Stimulated activated CD8-positive, alpha-beta memory T cell treated with anti-CD3 and anti-CD28 coated beads, Interleukin-7, amount 100 ng/mL, for 1 hour (primary cell): ENCODE data around the gene PCGF1.

Source experiments
- DNase-seq, 2 donors: peaks; one replicate each; pipeline ENCODE4 v3.0.0-alpha.2; 2020; ENCODE audit warnings: low read depth in 2 of 2

The PCGF1 gene

DNA sequence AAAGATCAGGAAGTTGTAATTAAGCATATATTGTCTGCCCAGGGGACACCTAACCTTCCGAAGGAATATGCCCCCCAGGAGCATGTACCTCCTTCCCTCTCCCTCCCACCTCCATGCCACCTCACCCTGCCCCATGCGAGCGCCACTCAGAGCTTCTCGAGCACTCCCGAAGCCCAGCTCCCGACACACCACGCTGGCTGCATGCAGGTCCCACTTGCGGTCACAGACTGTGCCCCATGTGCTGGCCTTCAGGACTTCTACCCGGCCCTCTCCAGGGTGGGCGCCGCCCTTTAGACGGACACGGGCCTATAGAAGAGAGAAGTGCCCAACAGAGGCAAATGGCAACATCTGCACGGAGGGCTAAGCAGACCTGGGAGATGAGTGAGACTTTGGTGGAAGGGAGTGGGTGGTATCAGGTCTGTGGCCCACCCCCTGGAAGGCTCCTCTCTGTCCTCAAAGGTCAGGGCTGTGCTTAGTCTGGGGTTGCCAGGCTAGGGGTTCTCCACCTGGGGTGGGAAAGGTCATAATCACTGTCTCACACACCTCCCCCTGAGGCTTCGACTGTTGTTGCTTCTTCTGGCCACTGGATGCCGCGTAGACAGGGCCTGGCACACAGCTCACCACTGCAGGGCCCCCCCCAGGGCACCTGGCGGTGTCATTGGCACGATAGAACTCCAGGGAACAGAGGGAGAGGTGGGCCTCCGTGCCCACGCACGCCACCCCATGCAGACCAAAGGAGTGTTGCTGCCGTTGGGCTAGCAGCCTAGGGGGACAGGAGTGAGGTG, 28.9 kb upstream of the PCGF1 start:
- no peak for DNase-seq

DNA sequence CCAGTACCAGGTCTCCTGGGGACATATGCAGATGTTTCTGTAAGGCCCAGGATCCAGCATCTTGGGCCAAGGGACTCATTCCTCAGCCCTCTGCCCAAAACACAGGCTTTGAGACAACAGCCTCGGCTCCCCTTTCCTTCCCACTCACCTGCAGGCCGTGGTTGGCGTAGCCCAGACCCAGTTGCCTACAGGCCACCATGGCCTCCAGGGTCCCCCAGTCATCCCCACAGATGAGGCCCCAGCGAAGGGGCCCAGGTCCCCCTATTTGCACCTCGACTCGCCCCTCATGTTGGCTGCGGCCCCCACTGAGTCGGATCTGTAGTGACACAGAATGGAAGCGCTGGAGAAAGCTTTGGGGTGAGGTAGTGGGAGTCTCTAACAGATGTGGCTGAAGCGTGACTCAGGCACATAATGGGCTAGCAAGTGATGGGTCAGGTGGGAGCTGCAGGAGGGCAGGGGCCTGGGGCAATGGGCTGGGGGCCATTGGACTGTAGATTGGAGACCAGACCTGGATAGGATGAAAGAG, 28.0 kb upstream of the PCGF1 start:
- no peak for DNase-seq

- no peak for DNase-seq
Observed at GRCh38 chr2:74534411-74534810, 26.9 kb upstream of the PCGF1 start.

GRCh38 chr2:74533464-74533863, 26.0 kb upstream of the PCGF1 start:
- no peak for DNase-seq

- DNase-seq: no peak
Observed at GRCh38 chr2:74532222-74532621, 24.7 kb upstream of the PCGF1 start.

- DNase-seq: no peak
Observed at GRCh38 chr2:74531666-74532065, 24.2 kb upstream of the PCGF1 start.

DNA sequence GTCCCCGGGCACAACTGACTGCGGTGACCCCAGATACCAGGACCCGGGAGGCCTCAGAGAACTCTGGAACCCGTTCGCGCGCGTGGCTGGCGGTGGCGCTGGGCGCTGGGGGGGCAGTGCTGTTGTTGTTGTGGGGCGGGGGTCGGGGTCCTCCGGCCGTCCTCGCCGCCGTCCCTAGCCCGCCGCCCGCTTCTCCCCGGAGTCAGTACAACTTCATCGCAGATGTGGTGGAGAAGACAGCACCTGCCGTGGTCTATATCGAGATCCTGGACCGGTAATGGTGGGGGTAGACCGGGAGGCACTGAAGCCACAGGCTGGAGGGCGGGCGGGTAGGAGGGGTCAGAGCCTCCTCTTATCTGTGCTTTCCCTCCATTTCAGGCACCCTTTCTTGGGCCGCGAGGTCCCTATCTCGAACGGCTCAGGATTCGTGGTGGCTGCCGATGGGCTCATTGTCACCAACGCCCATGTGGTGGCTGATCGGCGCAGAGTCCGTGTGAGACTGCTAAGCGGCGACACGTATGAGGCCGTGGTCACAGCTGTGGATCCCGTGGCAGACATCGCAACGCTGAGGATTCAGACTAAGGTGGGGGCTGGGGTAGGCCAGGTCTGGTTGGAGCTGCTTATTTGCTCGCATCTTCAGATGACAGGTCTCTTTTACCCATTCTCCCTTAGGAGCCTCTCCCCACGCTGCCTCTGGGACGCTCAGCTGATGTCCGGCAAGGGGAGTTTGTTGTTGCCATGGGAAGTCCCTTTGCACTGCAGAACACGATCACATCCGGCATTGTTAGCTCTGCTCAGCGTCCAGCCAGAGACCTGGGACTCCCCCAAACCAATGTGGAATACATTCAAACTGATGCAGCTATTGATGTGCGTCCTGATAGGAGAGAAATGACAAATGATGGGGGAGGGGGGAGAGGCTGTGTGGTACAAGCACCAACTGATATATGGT, 23.0 kb upstream of the PCGF1 start:
- DNase-seq: no peak

GRCh38 chr2:74529357-74530238, 22.1 kb upstream of the PCGF1 start, which contains the start of the genes AUP1 and HTRA2:
Gene AUP1, minus strand, starts transcription at chr2:74529706. Its CDS starts 77 bp downstream, at chr2:74529629.
Gene HTRA2, plus strand, starts transcription at chr2:74529933. Its CDS starts 74 bp downstream, at chr2:74530007.
- DNase-seq: peak; percentile 66 to 71

GRCh38 chr2:74528600-74529356, 21.3 kb upstream of the PCGF1 start:
- no peak for DNase-seq

GRCh38 chr2:74527741-74528140, 20.2 kb upstream of the PCGF1 start:
- no peak for DNase-seq

- DNase-seq: no peak
Observed at GRCh38 chr2:74526649-74527230, 19.2 kb upstream of the PCGF1 start.

DNA sequence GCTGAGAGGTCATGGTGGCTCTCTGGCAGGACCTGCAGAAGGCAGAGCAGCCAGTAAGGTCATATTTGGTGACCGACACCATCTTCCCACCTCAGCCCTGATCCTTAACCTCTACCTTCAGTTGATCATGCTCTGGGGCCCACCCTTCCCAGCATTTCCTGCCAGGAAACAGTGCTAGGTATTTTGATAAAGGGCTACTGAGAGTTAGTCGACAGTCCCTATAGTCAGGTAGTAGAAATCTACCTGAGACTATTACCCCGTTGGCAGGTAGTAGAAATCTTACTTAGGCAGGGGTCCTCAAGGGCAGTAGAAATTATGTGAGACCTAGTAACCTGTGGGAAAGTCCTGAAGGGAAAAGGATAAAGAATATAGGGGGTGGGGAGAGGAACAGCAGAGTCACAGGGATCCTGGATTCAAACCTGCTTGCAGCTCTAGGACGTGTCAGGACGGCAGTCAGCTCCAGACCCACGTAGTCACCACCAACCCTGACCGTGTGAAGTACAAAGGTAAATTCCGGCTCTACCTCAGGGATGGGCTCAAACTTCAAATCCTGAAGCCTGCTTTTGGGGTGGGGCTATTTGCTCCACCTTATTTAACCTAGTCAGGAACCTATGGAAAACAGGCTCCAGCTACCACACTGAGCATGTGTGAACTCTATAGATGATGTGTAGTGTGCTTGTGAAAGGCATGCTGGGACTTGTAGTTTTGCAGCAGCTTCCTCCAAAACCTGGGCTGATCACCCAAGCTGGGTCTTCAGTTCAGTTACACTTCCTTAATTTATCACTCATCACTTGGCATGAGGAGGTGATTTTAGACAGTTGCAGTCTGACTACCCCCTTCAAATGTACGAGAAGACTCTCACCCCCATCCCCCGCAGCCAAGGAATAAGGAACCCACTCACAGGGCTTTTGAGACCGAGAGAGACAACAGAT, 18.5 kb upstream of the PCGF1 start, which contains the start of gene DQX1:
TSS of gene DQX1 (minus strand) at position 515 of the 932 bp plus-strand sequence. CDS start at position 13, 502 bp downstream.
- no peak for DNase-seq

DNA sequence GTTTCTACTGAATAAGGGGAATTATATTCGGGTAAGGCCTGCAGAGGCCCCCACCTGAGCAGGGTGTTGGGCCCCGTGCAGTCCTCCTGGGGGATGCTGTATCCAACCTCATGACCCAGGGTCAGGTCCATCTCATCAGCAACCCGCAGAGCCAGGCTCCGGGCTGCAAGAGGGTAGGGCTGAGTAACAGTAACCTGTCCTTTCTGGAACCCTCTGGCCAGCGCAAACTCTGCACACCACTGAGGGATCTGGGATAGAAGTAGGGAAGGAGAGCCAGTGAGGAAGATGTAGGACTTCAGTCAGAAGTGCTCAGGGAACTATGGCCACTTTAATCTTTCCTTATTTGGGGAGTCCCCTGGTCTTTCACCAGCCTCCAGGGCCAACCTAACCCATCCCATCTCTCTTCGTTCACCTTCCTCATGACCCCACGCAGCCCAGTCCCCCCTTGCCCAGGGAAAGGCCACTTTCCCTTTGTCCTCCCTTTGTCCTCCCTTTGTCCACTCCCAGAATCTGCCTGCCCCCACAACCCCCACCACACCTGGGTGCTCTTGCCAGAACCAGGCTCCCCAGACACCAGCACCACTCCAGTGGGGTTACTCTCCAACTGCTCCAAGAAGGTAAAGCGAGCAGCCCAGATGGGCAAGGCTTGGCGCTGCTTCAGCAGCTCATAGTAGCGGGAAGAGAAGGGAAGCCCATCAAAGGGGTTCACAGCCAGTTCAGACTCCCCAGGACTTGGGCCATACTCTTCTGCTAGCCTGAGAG, 17.6 kb upstream of the PCGF1 start:
- DNase-seq: no peak

DNA sequence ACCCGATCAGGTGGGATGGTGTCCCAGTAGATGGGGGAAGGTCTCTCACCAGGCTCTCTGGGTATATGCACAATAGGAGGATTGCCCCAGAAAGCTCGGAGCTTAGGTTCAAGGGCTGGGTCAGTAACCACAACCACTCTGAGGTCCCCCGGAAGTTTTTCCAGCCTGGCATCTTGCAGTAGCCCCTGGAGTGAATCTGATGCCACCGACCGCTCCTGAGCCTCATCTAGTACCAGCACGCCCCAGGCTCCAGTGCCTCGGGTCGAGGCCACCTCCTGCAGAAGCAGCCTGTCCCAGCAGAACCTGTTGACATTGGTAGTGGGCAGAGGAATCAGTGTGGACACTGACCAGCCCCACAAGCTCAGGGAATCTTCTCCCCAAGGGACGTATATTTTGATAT, 16.5 kb upstream of the PCGF1 start:
- no peak for DNase-seq

DNA sequence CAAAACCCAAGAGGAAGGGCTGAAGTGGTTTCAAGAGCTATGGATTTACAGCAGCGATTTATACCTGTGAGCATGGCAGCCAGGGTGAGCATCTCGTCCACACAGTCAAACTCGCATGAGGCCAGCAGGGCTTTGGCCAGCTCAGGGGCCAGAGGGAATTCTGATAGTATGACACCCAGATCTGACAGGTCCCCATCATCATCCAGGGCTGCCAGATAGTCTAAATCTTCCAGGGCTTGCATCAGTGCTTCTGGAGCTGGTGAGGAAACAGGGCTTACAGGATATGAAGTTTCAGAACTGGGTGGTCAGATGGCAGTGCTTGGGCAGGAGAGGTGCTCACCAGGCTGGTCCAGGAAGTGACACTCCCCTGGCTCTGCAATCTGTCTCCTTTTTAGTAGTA, 15.0 kb upstream of the PCGF1 start:
- DNase-seq: no peak

DNA sequence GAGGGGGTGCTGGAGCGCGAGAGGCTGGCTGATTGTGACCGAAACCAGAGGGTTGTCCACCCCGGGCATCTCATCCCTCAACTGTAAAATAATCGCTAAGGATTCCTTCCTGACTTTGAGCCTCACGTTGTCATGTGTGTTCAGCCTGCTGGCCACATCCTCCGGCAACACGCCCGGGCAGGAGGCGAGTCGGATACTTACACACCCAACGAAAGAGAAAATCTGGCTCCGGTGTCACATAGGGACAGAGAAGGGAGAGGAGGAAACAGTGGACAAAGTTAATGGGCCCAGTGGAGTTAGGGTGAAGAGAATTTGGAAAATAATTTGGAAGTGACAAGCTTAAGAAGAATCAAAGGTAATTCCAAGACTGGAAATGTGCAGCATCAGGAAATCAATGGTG, 9.2 kb upstream of the PCGF1 start:
- no peak for DNase-seq

- DNase-seq: peak; percentile 37 to 52
Observed at GRCh38 chr2:74515981-74516633, 8.6 kb upstream of the PCGF1 start.
